Neural cell (in vitro differentiated cells): ENCODE measurements around the gene TMEM132C.
"Not testable (repeated sequence)": the region's sequence is repeated elsewhere in the genome, so short reads cannot be mapped to it uniquely, and the experiment has no call there.

Source experiments
- CTCF ChIP-seq: fragments of 450-650 bp; IDR thresholded peaks from 2 replicates; pipeline ENCODE4 v1.5.1; 2014; ENCODE audit warnings: antibody characterized with exemption, mild to moderate bottlenecking, moderate library complexity; ENCODE audit not compliant: poor library complexity, severe bottlenecking
- EZH2 ChIP-seq: fragments of 200-600, 300-800 bp; shearing (Covaris generic), sonication (generic); IDR thresholded peaks from 2 replicates; pipeline ENCODE4 v1.6.1; 2014; ENCODE audit warnings: antibody characterized with exemption, low read length, borderline replicate concordance, mild to moderate bottlenecking; ENCODE audit not compliant: insufficient read depth, poor library complexity, severe bottlenecking
- MXI1 ChIP-seq: fragments of 450-650 bp; conservative IDR thresholded peaks from 2 replicates; pipeline ENCODE4 v1.6.1; 2014; ENCODE audit warnings: antibody characterized with exemption, mild to moderate bottlenecking; ENCODE audit not compliant: poor library complexity, severe bottlenecking
- POLR2AphosphoS5 ChIP-seq: IDR thresholded peaks from 2 replicates; pipeline ENCODE4 v1.6.1; 2012
- RAD21 ChIP-seq: fragments of 450-650 bp; conservative IDR thresholded peaks from 2 replicates; pipeline ENCODE4 v1.6.1; 2014; ENCODE audit warnings: antibody characterized with exemption, mild to moderate bottlenecking, moderate library complexity
- REST ChIP-seq: IDR thresholded peaks from 2 replicates; pipeline ENCODE4 v1.6.1; 2012; ENCODE audit warnings: borderline replicate concordance
- TAF1 ChIP-seq: IDR thresholded peaks from 2 replicates; pipeline ENCODE4 v1.6.1; 2012; ENCODE audit warnings: low read depth

- not testable (repeated sequence) for TF ChIP-seq POLR2AphosphoS5, CTCF, TAF1, REST, MXI1, RAD21, EZH2
Measured at GRCh38 chr12:128604219-128604618, 337.2 kb downstream of the TMEM132C start.
